K562 (cell line): ENCODE measurements around the gene IDS. TPM values are rescaled to one million over a fixed set of nuclear protein-coding genes. Genes with fewer than 3 reads are reported as not detected.
"Not testable (repeated sequence)": the region's sequence is repeated elsewhere in the genome, so short reads cannot be mapped to it uniquely, and the experiment has no call there.

Experiments
- ATAC-seq: fragments of 200-7000 bp; cut with Tn5 transposase; 3 replicates; pipeline ENCODE4 v1.9.1; 2020; ENCODE audit warnings: moderate library complexity
- BruUV-seq: library from RNA; stranded (reverse); fragments of 400-500 nt; replicated peaks from 2 replicates; lab custom pipeline; 2021; lab: Mats Ljungman, UMichigan
- CTCF ChIA-PET: fragments of 300-600 bp; formaldehyde crosslinking; extraction: SDS; loops from one replicate; lab custom pipeline; 2021; ENCODE audit warnings: low intra/inter-chr PET ratio; lab: Yijun Ruan, JAX
- POLR2A ChIA-PET: fragments of 300-600, 350-650 bp; sonication (Branson Sonifier 250); formaldehyde crosslinking; extraction: SDS; loops from one replicate; lab custom pipeline; 2021; ENCODE audit warnings: antibody characterized with exemption, inconsistent platforms; lab: Yijun Ruan, JAX
- DNase-seq, 4 experiments: peaks; one replicate each; pipeline versions ENCODE4 v3.0.0 to v3.0.0-alpha.2; 2011 to 2018; ENCODE audit warnings: low spot score in 3 of 4, mixed read lengths in 3 of 4; ENCODE audit errors: extremely low read depth in 1 of 4
- FAIRE-seq: peaks from 2 replicates; lab custom pipeline; 2011; peaks lifted over from hg19 to GRCh38; lab: Jason Lieb, UNC
- H2AFZ ChIP-seq: 2 replicates; pipeline ENCODE4 v1.6.0; 2011; ENCODE audit warnings: low read depth, low read length, control low read depth, inconsistent platforms
- H3K27ac ChIP-seq: fragments of 200-600 bp; 3 replicates; pipeline ENCODE4 v1.8.0; 2011; ENCODE audit warnings: low read depth, mild to moderate bottlenecking, control low read depth, inconsistent platforms, low read length, moderate library complexity, mixed read lengths; ENCODE audit errors: extremely low read depth
- H3K27me3 ChIP-seq, 2 experiments: fragments of 300-600 bp in 1 of 2; 2 replicates in 1 of 2; 3 replicates in 1 of 2; pipeline versions ENCODE4 v1.6.0 to v1.8.0; 2011; ENCODE audit warnings: inconsistent platforms in 2 of 2, low read length in 2 of 2, mild to moderate bottlenecking in 1 of 2, mixed read lengths in 1 of 2, moderate library complexity in 1 of 2; ENCODE audit not compliant: control insufficient read depth in 2 of 2, insufficient read depth in 2 of 2
- H3K36me3 ChIP-seq: fragments of 300-600 bp; 3 replicates; pipeline ENCODE4 v1.8.0; 2011; ENCODE audit warnings: mild to moderate bottlenecking, low read length, inconsistent platforms; ENCODE audit not compliant: control insufficient read depth, insufficient read depth
- H3K4me1 ChIP-seq, 2 experiments: fragments of 200-600 bp in 1 of 2; replicated peaks in 1 of 2; 2 replicates in 1 of 2; 3 replicates in 1 of 2; pipeline versions ENCODE4 v1.5.1 to v1.8.0; 2011; ENCODE audit warnings: inconsistent platforms in 2 of 2, low read length in 2 of 2, mild to moderate bottlenecking in 1 of 2, mixed read lengths in 1 of 2, moderate library complexity in 1 of 2; ENCODE audit not compliant: control insufficient read depth in 2 of 2, insufficient read depth in 2 of 2
- H3K4me2 ChIP-seq: 2 replicates; pipeline ENCODE4 v1.6.1; 2011; ENCODE audit warnings: low read length, control low read depth, inconsistent platforms, mixed read lengths; ENCODE audit not compliant: insufficient read depth
- H3K4me3 ChIP-seq: fragments of 200-600 bp; sonication (generic), shearing (Covaris generic); 2 replicates; pipeline ENCODE4 v1.5.1; 2016; ENCODE audit warnings: control low read depth, inconsistent platforms
- H3K79me2 ChIP-seq: fragments of 200-600 bp; 3 replicates; pipeline ENCODE4 v1.8.0; 2011; ENCODE audit warnings: low read length, inconsistent platforms; ENCODE audit not compliant: control insufficient read depth, insufficient read depth
- H3K9ac ChIP-seq, 2 experiments: 2 replicates each; pipeline versions ENCODE4 v1.6.0 to v1.6.1; 2011; ENCODE audit warnings: low read depth in 2 of 2, low read length in 2 of 2, control low read depth in 1 of 2, inconsistent platforms in 1 of 2, mild to moderate bottlenecking in 1 of 2, mixed read lengths in 1 of 2; ENCODE audit not compliant: insufficient read depth in 1 of 2
- H3K9me1 ChIP-seq: one replicate; pipeline ENCODE4 v1.6.0; 2011; ENCODE audit warnings: inconsistent platforms, mild to moderate bottlenecking, low read length, moderate library complexity; ENCODE audit not compliant: control insufficient read depth, insufficient read depth
- H3K9me3 ChIP-seq: replicated peaks from 2 replicates; pipeline ENCODE4 v1.5.1; 2011; ENCODE audit warnings: low read depth, low read length, inconsistent platforms; ENCODE audit not compliant: control insufficient read depth, insufficient read depth
- H4K20me1 ChIP-seq: replicated peaks from 2 replicates; pipeline ENCODE4 v1.6.1; 2011; ENCODE audit warnings: low read length, inconsistent platforms, mixed read lengths; ENCODE audit not compliant: control insufficient read depth, insufficient read depth
- WGBS: fragments of 100-300 bp; shearing (Covaris generic); methylation state at CpG from one replicate; pipeline ENCODE4 v1.1.6; 2016; ENCODE audit warnings: low coverage, mixed read lengths; ENCODE audit not compliant: insufficient coverage; ENCODE audit errors: missing lambda C conversion rate; 5-methylcytosine and 5-hydroxymethylcytosine counted together
- in situ Hi-C: fragments of 300-500 bp; cut with MboI; formaldehyde crosslinking; loops from 4 replicates; pipeline ENCODE4 v1.15.0; 2018; ENCODE audit warnings: inconsistent platforms, mixed read lengths
- intact Hi-C: fragments of 100-400 bp; cut with micrococcal nuclease; formaldehyde crosslinking; loops from 2 replicates; pipeline ENCODE4 v1.14.2; 2022
- polyA plus RNA-seq, 8 experiments: library from polyadenylated mRNA; depleted of rRNA in 4 of 8; stranded (reverse) in 5 of 8; unstranded in 3 of 8; fragments of >200 nt; fragmentation: Nextera tagmentation in 2 of 8; fragmentation: Illumina TruSeq in 1 of 8; extraction: Ambion mirVana in 2 of 8; extraction: Trizol in 1 of 8; gene quantifications; 2 replicates each; pipeline versions ENCODE4 v1.2.1 to v1.2.3, GENCODE V29; 2011 to 2014; ENCODE audit warnings: inconsistent platforms in 1 of 8, missing spikeins in 1 of 8
- total RNA-seq, 7 experiments: library from RNA; depleted of rRNA in 6 of 7; stranded (reverse); fragments of >200 nt in 6 of 7; fragmentation: Illumina TruSeq in 2 of 7; extraction: Trizol in 2 of 7; gene quantifications; 2 replicates each; pipeline versions ENCODE4 v1.2.1 to v1.2.3, GENCODE V29; 2011 to 2021; ENCODE audit warnings: low replicate concordance in 1 of 7

Gene IDS
- total and polyA plus RNA-seq, 9 of the 15 experiments (the other 6 are each of a cell fraction or from before 2014, with no cell fraction given), result 2.0 to 18.6 (median 8.6) TPM

DNA sequence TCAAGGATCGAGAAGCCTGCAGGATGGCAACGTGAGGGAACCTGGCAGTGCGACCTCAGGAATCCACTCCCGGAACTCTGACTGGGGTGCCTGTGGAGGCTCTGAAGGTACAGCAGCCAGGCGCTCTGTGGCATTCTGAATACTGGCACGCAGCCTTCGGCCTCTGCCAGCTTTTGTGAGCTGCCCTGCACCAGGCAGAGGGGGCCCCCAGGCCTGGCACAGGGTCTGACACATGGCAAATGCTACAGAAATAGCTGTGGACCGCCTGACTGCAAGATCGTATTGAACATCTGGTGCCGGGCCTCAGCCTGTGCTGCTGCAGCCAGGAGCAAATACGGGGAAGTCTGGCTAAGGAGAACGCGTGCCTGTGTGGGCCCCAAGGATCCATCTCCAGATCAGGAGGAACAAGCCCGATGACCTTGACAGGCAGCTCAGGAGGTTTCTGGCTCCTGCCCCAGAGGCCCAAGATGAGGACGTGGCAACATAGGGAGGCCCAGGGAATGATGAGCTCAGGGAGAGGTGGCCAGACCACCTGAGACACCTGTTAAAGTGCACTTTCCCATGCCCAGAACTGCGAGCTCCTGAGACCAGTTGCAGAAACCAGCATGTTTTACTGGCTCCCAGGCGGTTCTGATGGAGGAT is 16.6 kb downstream of the IDS start:
- BruUV-seq, CTCF ChIA-PET, H3K4me1 ChIP-seq, H4K20me1 ChIP-seq, H3K79me2 ChIP-seq, H3K27ac ChIP-seq, H2AFZ ChIP-seq, intact Hi-C loops, in situ Hi-C loops, H3K9ac ChIP-seq, H3K9me1 ChIP-seq, H3K4me2 ChIP-seq, DNase-seq, H3K4me3 ChIP-seq, FAIRE-seq, H3K27me3 ChIP-seq, H3K9me3 ChIP-seq, H3K36me3 ChIP-seq, ATAC-seq, POLR2A ChIA-PET: not testable (repeated sequence)
- WGBS, result 63% methylated on average over 10 of the region's 17 CpGs

- H3K79me2 ChIP-seq, H3K9ac ChIP-seq, H3K4me3 ChIP-seq, CTCF ChIA-PET, BruUV-seq, H3K4me1 ChIP-seq, H3K27ac ChIP-seq, DNase-seq, FAIRE-seq, H3K9me1 ChIP-seq, H3K27me3 ChIP-seq, ATAC-seq, intact Hi-C loops, H4K20me1 ChIP-seq, H3K4me2 ChIP-seq, H3K36me3 ChIP-seq, H3K9me3 ChIP-seq, in situ Hi-C loops, H2AFZ ChIP-seq: not testable (repeated sequence)
- 83% methylated on average over 1 of the region's 9 CpGs for whole genome bisulfite sequencing
- POLR2A ChIA-PET, result interaction anchor here (0.6 kb wide), 1 partner anchor 16 kb away, joined by 3 read pairs; no protein-coding TSS in a partner anchor
Measured at GRCh38 chrX:149488008-149488407, 17.1 kb downstream of the IDS start.
